Measurements from ENCODE around the gene ARMC2. TPM values are rescaled to one million over a fixed set of nuclear protein-coding genes. Genes with fewer than 3 reads are reported as not detected.
A peak's percentile ranks its signal among the peaks of the same experiment; 100 is the strongest.

The ARMC2 gene
- total RNA-seq, 2 experiments from 2014 or later = 2.6 to 8.4 TPM

GRCh38 chr6:108844135-108844534 is 4.1 kb upstream of the ARMC2 start:
- Histone ChIP-seq H3K9me2 (ENCODE audit: insufficient read depth, low read length) (no peaks in the 10 kb centered on the region), H3K36me3 (ENCODE audit: insufficient read depth, low read length) (no peaks in the 10 kb centered on the region), H4K20me1 (ENCODE audit: insufficient read depth, low read length) (no peaks in the 10 kb centered on the region), H3K4me1 (ENCODE audit: insufficient read depth, low read length, poor library complexity, severe bottlenecking) (peaks cover 20% of the 10 kb centered on the region), H3K4me2 (ENCODE audit: low read length) (no peak overlapping the region), H3K79me2 (ENCODE audit: insufficient read depth, low read depth, low read length) (no peaks in the 10 kb centered on the region), H3K27ac (ENCODE audit: low read depth, low read length, poor library complexity, severe bottlenecking) (no peak overlapping the region), H3K9me3 (ENCODE audit: low read length) (no peaks in the 10 kb centered on the region), H3K4me3 (ENCODE audit: low read depth, low read length, poor library complexity, severe bottlenecking) (no peak overlapping the region), H2AFZ (ENCODE audit: low read length) (peak overlapping the region; percentile 41; the same call in 1 of the 2 replicates)
- ChIA-PET POLR2A (interaction anchor here (0.5 to 0.6 kb wide), 2 partner anchors 25 to 38 kb away, joined by 3 read pairs; no protein-coding TSS in a partner anchor), CTCF (ENCODE audit: unreplicated experiment) (no interaction called here)
- intact Hi-C loops (cut with micrococcal nuclease; ENCODE audit: unreplicated experiment) = no loop called here
- no TSS peak for BruUV-seq (replicated peaks)
- TF ChIP-seq CTCF (conservative IDR thresholded peaks at IDR 0.05; ENCODE audit: low read length) (no peak), EZH2phosphoT487 (IDR thresholded peaks at IDR 0.05; ENCODE audit: borderline replicate concordance, low read depth, low read length) (no peak)
- no peak for DNase-seq (ENCODE audit: low spot score)

GRCh38 chr6:108845145-108845544 is 3.1 kb upstream of the ARMC2 start:
- intact Hi-C loops (cut with micrococcal nuclease; ENCODE audit: unreplicated experiment) = no loop called here
- H3K27ac ChIP-seq (ENCODE audit: low read depth, low read length, poor library complexity, severe bottlenecking) = no peak overlapping the region
- CTCF ChIA-PET (ENCODE audit: unreplicated experiment) = interaction anchor here (0.5 kb wide), 1 partner anchor 56 kb away, joined by 3 read pairs; no protein-coding TSS in a partner anchor
- H3K4me2 ChIP-seq (ENCODE audit: low read length) = no peak overlapping the region
- no peaks in the 10 kb centered on the region for H3K79me2 ChIP-seq (ENCODE audit: insufficient read depth, low read depth, low read length)
- no peak for DNase-seq (ENCODE audit: low spot score)
- H4K20me1 ChIP-seq (ENCODE audit: insufficient read depth, low read length) = no peaks in the 10 kb centered on the region
- no peaks in the 10 kb centered on the region for H3K9me3 ChIP-seq (ENCODE audit: low read length)
- BruUV-seq (replicated peaks) = no TSS peak
- POLR2A ChIA-PET = interaction anchor here (0.6 to 1.2 kb wide), 2 partner anchors 117 to 230 kb away, joined by 3 to 4 read pairs; no protein-coding TSS in a partner anchor
- H3K36me3 ChIP-seq (ENCODE audit: insufficient read depth, low read length) = no peaks in the 10 kb centered on the region
- TF ChIP-seq EZH2phosphoT487 (IDR thresholded peaks at IDR 0.05; ENCODE audit: borderline replicate concordance, low read depth, low read length) (no peak), CTCF (conservative IDR thresholded peaks at IDR 0.05; ENCODE audit: low read length) (no peak)
- H2AFZ ChIP-seq (ENCODE audit: low read length) = no peak overlapping the region
- H3K4me3 ChIP-seq (ENCODE audit: low read depth, low read length, poor library complexity, severe bottlenecking) = no peak overlapping the region
- no peaks in the 10 kb centered on the region for H3K9me2 ChIP-seq (ENCODE audit: insufficient read depth, low read length)
- H3K4me1 ChIP-seq (ENCODE audit: insufficient read depth, low read length, poor library complexity, severe bottlenecking) = peaks cover 20% of the 10 kb centered on the region

- Histone ChIP-seq H2AFZ (ENCODE audit: low read length) (peak overlapping the region; percentile 66; the same call in 1 of the 2 replicates), H3K79me2 (ENCODE audit: insufficient read depth, low read depth, low read length) (no peaks in the 10 kb centered on the region), H3K4me2 (ENCODE audit: low read length) (no peak overlapping the region), H3K36me3 (ENCODE audit: insufficient read depth, low read length) (no peaks in the 10 kb centered on the region), H3K4me1 (ENCODE audit: insufficient read depth, low read length, poor library complexity, severe bottlenecking) (peaks cover 20% of the 10 kb centered on the region), H4K20me1 (ENCODE audit: insufficient read depth, low read length) (no peaks in the 10 kb centered on the region), H3K9me2 (ENCODE audit: insufficient read depth, low read length) (no peaks in the 10 kb centered on the region), H3K4me3 (ENCODE audit: low read depth, low read length, poor library complexity, severe bottlenecking) (no peak overlapping the region), H3K27ac (ENCODE audit: low read depth, low read length, poor library complexity, severe bottlenecking) (no peak overlapping the region), H3K9me3 (ENCODE audit: low read length) (no peaks in the 10 kb centered on the region)
- POLR2A ChIA-PET = interaction anchor here (1.2 kb wide), 1 partner anchor 229 kb away, joined by 3 read pairs; no protein-coding TSS in a partner anchor
- TF ChIP-seq EZH2phosphoT487 (IDR thresholded peaks at IDR 0.05; ENCODE audit: borderline replicate concordance, low read depth, low read length) = no peak
- no peak for TF ChIP-seq CTCF (conservative IDR thresholded peaks at IDR 0.05; ENCODE audit: low read length)
- CTCF ChIA-PET (ENCODE audit: unreplicated experiment) = interaction anchor here (1.1 kb wide), 1 partner anchor 9 kb away, joined by 3 read pairs; no protein-coding TSS in a partner anchor
- no TSS peak for BruUV-seq (replicated peaks)
- no peak for DNase-seq (ENCODE audit: low spot score)
- intact Hi-C loops (cut with micrococcal nuclease; ENCODE audit: unreplicated experiment) = no loop called here
Measured at GRCh38 chr6:108846101-108846500, 2.1 kb upstream of the ARMC2 start.

All from OCI-LY7 (cell line).